CD4-positive, alpha-beta T cell treated with Interleukin-10 for 1 hour (primary cell): Measurements from ENCODE around the gene TCF7L2.

Experiments
- DNase-seq: peaks from one replicate; pipeline ENCODE4 v3.0.0-alpha.2; 2020

TCF7L2 gene

DNA sequence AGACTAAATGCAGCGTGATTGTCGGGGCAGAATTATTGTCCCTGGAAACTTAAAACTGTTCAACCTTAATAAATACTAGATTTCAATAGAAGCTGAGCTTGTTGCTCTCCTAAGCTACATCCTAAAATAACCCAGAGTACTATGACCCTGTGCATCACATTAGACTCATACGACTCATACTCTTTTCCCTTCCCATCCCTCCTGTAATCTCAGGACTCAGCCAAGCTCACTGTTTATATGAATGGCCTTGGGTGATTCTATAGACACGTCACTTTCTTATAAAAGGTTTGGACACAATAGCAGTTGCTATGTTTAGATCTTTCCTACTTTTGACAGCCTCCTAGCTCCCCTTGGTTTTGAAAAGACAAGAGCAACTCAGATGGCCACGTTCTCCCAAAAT is 17.2 kb downstream of the TCF7L2 start:
- DNase-seq: no peak

DNA sequence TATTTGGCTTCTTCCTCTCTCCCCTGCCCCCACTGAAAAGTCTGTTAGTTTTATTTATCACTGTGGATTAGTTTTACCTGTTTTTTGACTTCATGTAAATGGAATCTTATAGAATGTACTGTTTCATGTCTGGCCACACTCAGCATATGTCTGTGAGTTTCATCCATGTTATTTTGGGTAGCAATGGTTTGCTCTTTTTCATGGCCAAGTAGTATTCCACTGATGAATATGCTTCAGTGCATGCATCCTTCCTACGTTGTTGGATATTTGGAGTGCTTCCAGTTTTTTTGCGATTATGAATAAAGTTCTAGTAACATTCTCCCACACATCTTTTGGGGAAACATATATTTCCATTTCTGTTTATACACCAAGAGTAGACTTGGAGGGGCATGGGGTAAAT is 19.1 kb downstream of the TCF7L2 start:
- DNase-seq: no peak

DNA sequence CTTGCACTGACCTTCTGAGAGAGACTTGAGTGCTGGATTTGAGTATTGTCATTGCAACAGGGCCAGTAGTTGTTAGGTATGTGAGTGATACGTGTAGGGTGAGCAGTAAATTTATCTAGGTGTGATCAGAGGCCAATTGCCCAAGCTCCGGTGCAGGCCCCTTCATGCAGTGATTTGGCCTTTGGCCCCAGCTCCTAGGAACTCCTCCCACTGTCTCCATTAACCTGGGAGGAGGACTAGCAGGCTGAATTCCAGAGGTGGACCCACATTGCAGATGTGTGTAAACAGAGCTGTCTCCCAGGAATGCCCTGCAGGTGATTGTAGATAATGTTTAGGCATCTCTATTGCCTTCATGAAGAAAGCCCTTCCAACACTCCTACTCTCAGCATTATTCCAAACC is 19.5 kb downstream of the TCF7L2 start:
- no peak for DNase-seq

DNA sequence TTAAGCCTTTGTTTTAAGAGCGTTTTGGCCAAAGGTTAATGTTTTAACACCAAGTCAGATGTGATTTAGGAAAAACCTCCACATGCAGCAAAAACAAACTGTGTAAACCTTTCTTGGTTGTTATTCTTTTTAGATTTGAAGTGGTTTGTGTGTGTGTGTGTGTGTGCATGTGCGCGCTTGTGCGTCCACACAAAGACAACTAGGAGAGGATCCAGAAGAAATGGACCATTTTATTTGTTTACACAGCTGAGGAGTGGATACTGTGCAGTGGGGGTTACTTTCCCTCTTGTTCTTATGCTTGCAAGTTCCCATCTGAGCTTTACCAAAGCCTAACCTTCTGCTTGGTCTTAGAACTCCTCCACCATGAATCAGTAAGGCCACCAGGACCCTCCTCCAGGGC is 20.0 kb downstream of the TCF7L2 start:
- DNase-seq: no peak

DNA sequence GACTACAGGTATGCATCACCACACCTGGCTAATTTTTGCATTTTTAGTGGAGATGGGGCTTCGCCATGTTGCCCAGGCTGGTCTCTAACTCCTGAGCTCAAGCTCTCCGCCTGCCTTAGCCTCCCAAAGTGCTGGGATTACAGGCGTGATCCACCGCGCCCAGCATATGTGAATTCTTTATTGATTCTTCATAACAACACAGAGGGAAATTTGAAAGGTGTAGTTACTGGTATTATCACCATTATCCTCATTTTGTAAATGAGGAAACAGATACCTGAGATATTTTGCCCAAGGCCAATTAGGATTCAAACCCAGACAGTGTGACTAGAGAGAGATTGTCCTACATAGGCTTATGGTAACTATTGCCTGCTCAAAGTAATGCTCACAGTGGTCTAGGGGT is 22.6 kb downstream of the TCF7L2 start:
- DNase-seq: no peak

DNA sequence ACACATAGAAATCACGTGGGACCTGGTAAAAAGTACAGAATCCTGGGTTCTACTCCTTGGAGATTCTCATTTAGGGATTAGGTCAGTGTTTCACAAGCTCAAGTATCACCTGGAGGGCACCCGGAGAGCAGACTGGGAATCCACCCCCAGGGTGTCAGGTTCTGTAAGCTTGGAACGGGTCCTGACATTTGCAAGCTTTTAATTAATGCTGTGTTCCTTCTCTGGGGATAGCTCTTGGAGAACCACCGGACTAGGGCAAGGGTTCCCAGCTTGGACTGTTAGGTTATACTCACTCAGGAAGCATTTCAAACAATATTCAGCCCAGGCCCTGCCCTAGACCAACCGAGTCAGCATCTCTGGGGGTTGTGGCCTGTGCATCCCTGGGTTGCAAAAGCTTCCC is 23.0 kb downstream of the TCF7L2 start:
- DNase-seq: no peak

DNA sequence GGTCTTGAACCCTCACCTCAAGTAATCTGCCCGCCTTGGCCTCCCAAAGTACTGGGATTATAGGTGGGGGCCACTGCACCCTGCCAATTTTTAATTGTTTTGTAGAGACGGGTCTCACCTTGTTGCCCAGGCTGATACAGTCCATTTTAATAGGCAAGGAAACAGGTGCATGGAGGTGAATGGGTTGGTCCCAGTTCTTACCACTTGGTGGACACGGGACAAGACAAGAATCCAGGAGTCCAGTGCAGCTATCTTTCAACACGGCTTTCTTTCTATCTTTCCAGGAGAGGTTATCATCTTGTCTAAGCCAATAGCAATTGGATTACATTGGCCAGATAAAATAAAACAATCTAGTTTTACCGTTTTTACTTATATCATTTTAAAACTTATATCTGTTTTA is 23.8 kb downstream of the TCF7L2 start:
- DNase-seq: no peak

DNA sequence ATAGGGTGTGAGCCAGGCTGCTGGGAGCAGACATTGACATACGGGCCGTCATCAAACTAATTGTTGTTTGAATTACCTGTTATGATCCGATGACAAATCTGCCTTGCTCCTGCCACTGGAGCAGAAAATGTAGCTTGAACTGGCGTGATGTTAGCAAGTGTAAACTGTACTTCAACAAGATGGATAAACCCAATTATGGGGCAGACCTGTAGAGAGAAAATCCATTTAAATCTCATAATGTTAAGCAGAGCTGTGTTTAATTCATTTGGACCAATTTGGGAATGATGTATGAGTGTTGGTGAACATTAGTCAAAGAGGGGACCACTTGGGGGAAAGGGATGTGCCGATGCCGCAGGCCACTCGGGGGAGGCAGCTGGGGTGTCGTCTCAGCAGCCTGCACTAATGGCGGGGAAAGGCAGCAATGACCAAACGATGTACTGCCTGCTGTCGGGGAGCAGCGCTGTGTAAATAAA is 27.4 kb downstream of the TCF7L2 start:
- DNase-seq: no peak

DNA sequence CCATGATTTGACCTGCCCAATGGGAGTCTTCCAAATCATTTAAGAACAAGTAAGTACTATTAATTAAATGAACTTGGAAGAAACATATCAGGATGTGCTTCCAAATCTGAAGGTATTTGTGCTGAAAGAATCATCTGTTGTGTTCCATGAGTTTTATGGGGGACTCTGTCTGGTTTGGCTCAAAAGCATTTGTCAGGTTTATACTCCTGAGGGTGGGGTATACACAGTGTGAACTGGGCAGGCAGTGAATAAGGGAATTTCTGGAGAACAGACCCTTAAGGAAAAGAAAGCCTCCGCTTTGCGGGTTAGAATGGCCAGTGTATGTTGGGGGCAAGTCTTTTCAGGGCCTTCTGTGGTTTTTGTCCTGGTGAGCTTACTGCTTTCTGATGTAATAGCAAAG is 29.9 kb downstream of the TCF7L2 start:
- no peak for DNase-seq

DNA sequence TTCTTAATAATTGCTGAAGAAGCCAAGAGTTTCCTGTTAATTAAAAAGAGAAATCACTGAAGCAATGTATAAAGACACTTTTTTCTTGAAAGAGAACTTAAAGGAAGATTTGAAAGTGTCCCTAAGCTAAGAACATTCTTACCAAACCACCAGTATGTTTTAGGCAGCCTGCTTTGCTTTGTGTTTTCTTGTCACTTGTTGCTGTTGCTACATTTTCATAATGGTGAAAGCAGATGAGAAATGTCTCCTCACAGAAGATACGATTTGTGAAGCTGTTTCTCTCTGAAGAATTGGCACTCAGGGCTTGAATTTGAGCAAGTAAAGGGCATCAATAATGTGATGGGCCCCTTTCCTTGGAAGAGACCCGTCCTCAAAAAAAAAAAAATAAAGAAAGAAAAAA is 30.9 kb downstream of the TCF7L2 start:
- no peak for DNase-seq

DNA sequence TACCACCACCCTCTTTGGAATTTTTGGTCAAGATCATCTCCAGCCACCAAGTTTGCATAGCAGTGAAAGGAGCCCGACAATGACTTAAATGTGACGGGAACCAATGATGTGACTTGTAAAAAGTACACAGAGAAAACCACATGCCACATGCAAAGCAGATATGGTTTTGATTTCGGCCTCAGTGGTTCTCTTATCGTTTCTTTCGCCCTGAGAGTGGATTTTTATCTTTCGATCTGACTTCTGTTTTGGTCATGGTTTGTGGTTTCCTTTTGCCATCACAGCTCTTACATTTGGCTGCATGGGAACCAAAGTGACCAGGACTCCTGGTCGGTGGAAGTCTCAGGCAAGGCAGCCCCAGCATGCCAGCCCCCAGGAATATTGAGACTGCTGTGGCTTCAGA is 31.5 kb downstream of the TCF7L2 start:
- DNase-seq: peak; percentile 16

DNA sequence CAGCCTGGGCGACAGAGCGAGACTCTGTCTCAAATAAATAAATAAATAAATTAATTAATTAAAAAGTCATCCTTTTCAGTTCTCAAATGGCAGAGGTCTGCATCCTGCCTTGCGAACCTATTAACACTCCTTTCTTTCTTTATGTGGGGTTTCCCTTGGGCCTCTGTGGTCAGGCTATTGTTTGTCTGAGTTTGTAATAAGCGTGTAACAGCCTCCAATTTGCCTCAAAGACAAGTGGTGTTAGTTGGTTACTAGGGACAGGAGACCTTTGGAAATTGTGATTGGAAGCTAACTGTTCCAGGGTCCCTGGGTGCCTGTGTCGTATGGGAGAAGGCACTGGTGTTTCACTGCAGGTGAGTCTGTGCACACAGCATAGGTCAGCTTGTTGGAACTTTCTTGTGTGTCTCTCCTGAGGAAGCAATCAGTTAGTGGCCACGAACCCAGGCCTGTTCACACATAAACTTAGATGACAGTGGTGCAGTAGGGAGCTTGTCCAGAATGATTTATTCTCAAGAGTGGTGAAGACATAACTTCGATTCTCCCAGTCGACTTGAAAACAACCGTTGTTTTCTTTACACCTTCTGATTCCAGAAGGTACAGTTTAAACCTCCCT is 33.5 kb downstream of the TCF7L2 start:
- DNase-seq: no peak

DNA sequence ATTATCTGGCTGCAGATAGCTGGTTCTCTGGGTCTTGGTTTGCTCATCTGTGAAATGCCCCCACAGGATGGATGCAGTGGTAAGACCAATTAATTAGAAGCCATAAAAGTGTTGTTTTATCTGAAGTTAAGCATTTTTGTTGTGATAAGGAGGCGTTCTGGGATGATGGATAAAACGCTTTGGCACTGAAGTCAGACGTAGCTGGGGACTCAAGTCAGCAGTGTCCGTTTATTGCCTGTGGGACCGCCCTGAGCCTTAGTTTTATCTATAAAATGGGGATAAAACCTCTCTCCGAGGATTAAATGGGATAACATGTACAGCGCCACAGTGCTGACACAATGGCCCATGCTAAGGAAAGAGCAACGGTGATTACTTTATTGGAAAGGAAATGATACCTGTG is 34.7 kb downstream of the TCF7L2 start:
- no peak for DNase-seq

DNA sequence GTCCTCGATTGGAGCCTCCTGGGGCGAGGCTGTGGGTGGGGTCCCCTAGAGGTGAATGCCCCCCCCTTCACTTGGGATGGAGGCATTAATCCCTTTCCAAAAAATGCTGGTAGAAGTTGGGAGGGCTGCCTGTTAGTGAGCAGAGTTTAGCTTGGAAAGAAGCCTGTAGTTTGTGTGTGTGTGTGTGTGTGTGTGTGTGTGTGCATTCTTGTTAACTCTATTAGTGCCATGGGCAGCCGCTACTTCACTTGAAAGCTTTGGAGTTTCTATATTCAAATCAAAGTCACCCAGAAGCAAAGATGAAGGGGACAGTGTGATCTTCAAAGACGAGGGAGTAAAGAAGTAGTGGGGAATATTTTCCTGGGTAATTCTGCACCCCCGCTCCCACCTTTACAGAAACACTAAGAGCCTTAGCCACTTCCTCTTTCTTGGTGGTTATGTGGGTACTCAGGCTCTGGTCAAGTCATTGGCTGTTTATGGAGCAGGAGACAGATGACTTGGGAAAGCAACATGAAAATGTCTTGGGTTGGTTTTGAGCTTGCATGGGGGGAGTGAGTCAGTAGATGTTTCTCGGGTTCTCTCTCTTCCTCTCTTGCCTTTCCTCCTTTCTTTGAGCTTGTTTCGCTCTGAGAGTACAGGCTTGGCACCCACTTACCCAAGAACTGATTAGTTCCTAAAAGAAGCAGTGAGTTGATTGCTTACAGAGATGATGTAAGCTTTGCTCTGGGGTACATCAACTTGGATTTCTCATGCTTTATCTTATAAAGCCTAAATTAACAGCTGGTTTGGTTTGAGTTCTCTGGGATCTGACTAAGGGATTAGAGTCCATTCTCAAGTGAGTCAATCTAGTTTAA is 35.9 kb downstream of the TCF7L2 start:
- DNase-seq: no peak

DNA sequence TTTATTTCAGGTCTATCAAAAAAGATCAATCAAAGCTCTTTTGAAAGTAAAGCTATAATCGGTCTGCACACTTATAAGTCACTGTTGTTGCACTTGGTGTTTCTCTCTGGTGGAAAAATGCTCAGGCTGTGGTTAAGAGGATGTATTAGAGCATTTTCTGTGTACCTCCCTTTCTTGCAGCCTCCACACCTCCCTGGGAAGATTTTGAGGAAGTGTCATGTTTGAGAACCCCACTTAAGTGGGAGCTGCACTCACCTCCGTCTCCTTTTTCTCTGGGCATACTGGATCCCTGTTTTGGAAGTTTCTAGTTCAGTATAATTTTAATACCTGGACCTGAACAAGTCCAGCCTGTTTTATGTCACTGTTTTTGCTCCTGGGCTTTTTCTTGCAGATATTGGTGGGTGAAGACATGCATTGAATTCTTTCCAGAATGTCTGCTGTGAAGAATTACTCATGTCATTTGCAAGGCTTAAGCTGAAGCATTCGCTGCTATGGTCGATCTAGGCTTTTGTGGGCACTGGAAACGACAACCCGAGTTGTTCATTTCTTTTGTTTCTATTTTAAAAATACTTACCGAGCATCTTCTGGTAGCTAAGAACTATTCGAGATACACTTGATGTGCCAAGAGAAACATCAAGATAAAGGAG is 36.6 kb downstream of the TCF7L2 start:
- DNase-seq: no peak

DNA sequence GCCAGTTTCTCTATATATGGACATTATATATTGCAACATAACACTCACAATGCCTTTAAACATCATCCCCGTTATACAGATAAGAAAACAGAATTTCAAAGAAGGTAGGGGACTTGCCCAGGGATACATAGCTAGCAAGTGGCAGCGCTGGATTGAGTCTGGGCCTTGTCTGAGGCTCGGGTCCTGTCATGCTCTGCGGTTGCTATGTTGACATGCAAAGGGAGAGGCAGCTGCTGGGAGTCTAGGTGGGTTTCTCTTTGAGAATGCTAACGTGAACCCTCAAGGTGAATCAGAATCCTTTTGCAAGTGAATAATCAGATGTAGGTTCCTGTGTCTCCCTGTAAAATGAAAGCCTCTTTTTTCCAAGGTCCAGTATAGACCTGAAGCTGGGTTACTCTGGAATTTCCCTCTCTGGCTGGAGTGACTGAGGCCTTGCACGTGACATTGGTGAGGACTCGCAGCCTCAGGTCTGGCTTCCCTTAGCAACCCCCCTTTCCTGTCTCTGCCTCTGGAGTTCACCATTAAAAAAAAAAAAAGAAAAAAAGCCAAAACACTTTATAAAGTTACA is 38.9 kb downstream of the TCF7L2 start:
- no peak for DNase-seq

DNA sequence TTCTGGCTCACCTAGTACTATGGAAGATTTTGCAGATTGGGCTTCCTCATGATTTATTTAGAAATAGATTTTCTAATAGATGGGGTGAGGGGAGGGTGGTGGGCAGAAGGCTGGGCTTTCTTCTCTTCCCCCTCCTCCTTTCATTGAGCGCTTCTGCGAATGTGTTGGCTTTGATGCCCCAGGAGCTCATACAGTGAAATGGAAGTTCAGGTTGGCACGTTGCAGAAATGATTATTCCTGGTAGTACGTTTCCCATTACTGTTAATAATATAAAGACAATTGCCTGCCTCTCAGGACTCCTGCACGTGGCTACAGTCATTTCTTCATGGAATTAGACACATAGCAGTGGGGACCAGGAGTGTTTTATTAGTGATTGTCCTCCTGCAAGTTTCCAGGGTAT is 39.8 kb downstream of the TCF7L2 start:
- DNase-seq: no peak

DNA sequence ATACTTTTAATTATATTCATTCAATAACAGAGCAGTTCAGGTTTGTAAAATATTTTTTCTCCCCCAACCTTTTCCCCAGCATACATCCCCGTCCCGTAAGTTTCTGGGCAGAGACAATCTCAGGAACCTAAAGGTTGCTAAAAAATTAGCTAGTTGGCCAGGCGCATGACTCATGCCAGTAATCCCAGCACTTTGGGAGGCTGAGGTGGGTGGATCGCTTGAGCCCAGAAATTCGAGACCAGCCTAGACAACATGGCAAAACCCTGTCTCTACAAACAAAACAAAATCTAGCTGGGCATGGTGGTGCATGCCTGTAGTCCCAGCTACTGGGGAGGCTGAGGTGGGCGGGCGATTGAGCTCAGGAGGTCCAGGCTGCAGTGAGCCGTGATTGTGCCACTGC is 40.2 kb downstream of the TCF7L2 start:
- DNase-seq: no peak

DNA sequence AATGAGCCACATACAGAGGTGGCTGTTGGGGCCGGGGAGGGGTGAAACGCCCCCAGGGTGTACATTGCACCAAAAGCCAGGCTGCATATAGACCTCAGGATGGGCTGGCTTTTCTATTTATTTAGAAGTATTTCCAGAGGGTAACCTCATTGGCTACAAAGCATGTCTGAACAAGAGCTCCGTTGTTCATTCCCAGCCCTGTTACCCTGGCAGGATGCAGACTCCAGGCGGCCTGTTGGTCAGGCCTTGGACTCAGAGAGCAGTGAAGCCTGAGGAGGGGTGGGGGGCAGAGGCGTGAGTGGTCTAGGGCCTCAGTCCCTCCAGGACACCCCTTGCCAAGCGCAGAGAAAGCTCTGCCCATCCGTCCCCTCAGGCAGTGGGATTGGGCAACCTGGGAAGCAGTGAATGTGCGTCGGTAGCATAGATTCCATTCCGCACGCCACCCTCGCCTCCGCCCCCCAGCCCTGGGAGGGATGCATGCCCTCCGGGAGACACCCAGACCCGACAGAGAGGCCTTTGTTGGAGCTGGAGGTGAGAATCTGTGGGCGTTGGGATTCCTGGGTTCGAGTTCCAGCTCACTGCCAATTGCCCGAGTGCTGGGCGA is 41.9 kb downstream of the TCF7L2 start:
- no peak for DNase-seq

DNA sequence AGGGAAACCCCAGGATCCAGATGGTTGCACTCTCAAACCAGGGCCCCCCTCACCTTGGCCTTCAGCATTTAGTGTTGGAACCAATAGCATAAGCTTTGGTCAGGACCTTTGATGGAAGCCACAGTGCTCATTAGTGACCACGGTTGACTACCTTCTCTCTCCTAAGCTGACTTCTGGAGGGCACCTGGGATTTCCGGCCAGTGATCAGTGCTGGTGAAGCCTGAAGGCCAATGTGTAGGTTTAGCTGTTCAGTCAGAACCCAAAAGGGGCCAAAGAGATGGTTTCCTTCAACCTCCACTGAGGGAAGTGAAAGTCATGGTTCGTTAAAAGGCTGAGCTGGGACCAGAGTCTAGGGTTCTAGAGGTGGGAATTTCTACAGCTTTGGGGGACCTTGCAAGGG is 46.4 kb downstream of the TCF7L2 start:
- no peak for DNase-seq

DNA sequence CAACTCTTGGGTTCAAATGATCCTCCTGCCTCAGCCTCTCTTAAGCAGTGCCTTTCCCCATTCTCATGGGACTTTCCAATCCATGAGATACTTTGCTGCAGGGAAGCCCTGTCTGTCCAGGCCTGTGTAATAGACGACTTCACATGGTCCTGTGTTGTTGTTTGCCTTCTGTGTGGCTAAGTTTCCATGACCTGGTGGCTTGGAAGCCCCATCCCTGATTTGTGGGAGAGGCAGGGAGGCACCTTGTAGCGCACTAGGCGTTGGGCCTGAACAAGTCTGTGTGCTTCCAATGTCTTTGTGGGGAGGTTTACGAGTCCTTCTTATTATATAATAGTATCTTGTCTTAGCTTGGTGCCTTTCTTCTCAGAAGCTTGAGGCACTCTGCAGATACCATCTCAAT is 49.1 kb downstream of the TCF7L2 start:
- DNase-seq: no peak

DNA sequence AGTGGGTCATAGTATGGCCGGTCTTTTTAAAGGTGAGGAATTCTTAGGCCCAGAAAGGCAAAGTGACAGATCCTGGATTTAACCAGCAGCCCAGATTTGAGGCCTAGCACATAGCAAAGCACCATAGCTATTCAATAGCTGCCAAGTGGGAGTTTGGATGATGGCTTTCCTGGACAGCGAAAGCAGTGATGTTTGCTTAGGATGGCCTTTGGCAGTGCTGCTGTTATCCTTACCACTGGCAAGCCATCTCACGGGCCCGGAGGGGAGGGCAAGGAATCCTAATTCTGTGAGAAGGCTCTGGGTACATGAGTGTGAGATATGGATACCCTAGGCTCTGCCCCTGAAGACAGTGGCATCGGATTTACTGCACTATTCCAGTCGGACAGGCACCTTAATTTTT is 50.4 kb downstream of the TCF7L2 start:
- DNase-seq: no peak

DNA sequence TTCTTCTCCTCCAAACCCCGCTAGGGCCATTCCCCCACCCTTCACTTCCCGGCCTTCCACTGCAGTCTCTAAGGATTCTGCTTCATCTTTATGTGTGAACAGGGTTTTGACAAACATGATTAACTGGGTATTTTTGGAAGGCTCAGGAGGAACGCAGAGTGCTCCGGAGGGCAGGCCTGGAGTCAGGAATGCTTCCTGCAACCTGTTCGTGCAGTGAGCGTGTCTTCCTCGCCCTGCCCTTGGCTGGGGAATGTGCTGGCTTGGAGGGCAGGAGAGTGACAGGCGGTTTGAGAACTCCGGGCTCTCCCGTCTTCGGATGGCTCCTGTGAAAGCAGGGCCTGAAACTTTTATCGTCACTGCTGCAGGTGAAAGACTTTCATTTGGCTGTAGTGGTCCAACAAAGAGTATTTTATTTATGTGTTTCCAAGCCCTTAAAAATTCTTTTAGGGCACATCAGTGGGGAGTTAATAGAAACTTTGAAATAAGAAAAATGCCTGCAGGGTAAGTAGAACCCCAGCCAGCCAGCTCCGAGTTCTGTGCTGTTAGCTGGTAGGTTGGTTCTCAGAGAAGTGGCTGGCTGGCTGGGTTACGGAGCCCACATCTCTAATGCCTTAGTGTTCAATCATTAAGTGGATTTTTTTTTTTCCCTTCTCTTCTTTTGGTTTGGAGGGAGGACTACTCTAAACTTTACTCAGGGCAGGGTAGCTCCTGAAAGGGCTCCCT is 51.0 kb downstream of the TCF7L2 start:
- DNase-seq: no peak
